AG09319 (cell line): Measurements from ENCODE around the gene CACNA1E.
"Not testable (repeated sequence)": the region's sequence is repeated elsewhere in the genome, so short reads cannot be mapped to it uniquely, and the experiment has no call there.

ENCODE experiments used
- DNase-seq: peaks from one replicate; pipeline ENCODE4 v3.0.0-alpha.2; 2010; ENCODE audit warnings: low read depth; ENCODE audit errors: extremely low read depth
- CTCF ChIP-seq: IDR thresholded peaks from 2 replicates; pipeline ENCODE4 v1.5.1; 2011; ENCODE audit warnings: low read depth, mild to moderate bottlenecking, inconsistent platforms, low read length, moderate library complexity

Gene CACNA1E

GRCh38 chr1:181816608-181817007 is 333.3 kb downstream of the CACNA1E start:
- DNase-seq: no peak
- no peak for TF ChIP-seq CTCF

GRCh38 chr1:181817091-181817490 is 333.8 kb downstream of the CACNA1E start:
- no peak for TF ChIP-seq CTCF
- DNase-seq: no peak

DNA sequence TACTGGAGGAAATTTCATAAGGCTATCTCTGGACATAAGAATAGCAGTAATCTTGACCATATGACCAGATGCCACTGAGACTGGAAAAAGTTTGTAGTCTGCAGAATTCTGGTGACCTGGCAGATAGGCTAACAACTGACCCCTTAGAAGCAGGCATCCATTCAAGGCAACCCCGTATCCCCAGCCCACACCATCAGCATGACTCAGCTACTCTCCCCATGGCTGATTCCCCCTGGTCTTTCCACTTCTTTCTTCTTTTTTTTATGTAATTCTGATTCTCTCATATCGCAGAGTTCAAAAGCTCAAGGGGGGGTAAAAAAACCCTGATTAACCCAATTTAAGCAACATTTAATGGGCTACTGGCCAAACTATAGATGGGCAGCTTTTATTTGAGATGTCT is 335.1 kb downstream of the CACNA1E start:
- no peak for TF ChIP-seq CTCF
- no peak for DNase-seq

GRCh38 chr1:181818943-181819342 is 335.6 kb downstream of the CACNA1E start:
- no peak for TF ChIP-seq CTCF
- no peak for DNase-seq

- no peak for DNase-seq
- TF ChIP-seq CTCF: no peak
Measured at GRCh38 chr1:181821701-181822100, 338.4 kb downstream of the CACNA1E start.

DNA sequence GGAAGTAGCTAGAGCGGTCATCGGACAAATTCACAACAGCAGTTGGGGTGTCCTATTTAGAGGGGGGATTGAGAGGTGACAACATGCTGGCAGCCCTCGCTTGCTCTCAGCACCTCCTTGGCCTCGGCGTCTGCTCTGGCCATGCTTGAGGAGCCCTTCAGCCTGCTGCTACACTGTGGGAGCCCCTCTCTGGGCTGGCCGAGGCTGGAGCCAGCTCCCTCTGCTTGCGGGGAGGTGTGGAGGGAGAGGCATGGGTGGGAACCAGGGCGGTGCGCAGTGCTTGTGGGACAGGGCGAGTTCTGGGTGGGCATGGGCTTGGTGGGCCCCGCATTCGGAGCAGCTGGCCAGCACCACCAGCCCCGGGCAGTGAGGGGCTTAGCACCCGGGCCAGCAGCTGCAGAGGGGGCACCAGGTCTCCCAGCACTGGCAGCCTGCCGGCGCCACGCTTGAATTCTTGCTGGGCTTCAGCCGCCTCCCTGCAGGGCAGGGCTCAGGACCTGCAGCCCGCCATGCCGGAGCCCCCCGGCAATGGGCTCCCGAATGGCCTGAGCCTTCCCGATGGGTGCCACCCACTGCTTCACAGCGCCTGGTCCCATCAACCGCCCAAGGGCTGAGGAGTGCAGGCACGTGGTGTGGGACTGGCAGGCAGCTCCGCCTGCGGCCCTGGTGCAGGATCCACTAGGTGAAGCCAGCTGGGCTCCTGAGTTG is 349.0 kb downstream of the CACNA1E start:
- DNase-seq: not testable (repeated sequence)

DNA sequence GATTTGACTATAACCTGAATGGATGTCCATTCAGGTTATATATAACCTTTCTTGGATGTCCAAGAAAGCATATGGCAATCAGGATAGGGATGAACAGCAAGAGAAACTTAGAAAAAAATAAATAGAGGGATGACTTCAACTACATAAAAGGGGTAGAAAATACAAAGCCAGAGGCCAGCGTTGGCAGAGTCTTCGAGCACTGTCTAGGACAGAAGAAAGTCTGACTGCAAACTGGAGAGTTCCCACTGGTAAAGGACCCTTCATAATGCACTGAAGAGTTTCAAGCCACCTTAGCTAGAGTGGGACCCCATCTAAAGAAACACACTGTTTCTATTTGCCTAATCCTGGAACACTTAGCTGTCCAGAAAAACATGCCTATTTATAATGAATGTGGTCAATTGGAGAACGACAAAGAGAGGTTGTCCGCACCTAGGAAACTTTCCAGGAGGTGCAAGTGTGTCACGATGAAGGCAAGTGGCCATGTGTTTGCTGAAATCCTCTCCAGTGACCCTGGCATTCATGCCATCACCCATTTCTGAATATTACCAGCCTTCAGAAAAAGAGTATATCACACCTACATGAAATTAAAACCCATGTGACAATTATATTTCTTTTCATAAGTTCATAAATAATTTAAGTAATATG is 362.8 kb downstream of the CACNA1E start:
- no peak for TF ChIP-seq CTCF
- DNase-seq: no peak

- DNase-seq: no peak
- no peak for TF ChIP-seq CTCF
Measured at GRCh38 chr1:181846681-181847080, 363.4 kb downstream of the CACNA1E start.
